ENCODE data around the gene OR10V1. TPM values are rescaled to one million over a fixed set of nuclear protein-coding genes. Genes with fewer than 3 reads are reported as not detected.

Gene OR10V1
- total and polyA plus RNA-seq, 9 of the 15 experiments (the other 6 are each of a cell fraction or from before 2014, with no cell fraction given), result not detected

DNA sequence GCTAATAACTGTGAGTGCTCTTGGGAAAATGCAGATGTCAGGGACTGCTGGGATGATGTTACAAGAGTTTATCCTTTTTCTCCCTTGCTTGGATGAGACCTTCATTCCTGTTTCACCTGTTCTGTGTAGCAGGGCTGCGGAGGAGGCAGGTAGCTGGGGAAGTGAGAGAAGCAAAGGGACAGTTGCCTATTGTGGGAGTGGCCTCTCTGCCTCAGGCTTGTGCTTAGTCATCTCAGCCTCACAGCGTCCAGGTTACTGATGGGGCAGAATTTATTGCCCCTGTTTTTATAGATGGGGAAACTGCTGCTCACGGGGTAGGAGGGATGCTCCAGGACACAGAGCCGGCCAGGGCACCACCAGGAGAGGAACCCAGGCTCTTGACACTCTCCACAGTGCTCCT is 43.2 kb upstream of the OR10V1 start:
- H3K4me3 ChIP-seq, result peak overlapping the region; percentile 94
- peak overlapping the region; percentile 94 for H3K4me2 ChIP-seq (ENCODE audit: insufficient read depth, low read length)
- ATAC-seq, result peak; percentile 76
- peaks cover 3% of the 10 kb centered on the region for H3K9me1 ChIP-seq (ENCODE audit: control insufficient read depth, insufficient read depth, low read length)
- H3K4me1 ChIP-seq (replicated peaks in 1 of 2; ENCODE audit: control insufficient read depth in 2 of 2, insufficient read depth in 2 of 2, low read length in 2 of 2), result peaks cover 19 to 33% of the 10 kb centered on the region in 2 experiments; a peak in 4 of 5 replicates
- H2AFZ ChIP-seq (ENCODE audit: low read depth, low read length), result no peak overlapping the region; the same call in 1 of the 2 replicates
- H4K20me1 ChIP-seq (replicated peaks; ENCODE audit: control insufficient read depth, insufficient read depth, low read length), result peaks cover 14% of the 10 kb centered on the region
- ChIA-PET CTCF (ENCODE audit: low intra/inter-chr PET ratio) (interaction anchor here (0.7 kb wide), 1 partner anchor 46 kb away, joined by 4 read pairs; no protein-coding TSS in a partner anchor), POLR2A (interaction anchor here (0.7 to 4.0 kb wide), 5 partner anchors 13 to 219 kb away, joined by 3 to 23 read pairs (median 5); no protein-coding TSS in a partner anchor)
- H3K36me3 ChIP-seq (ENCODE audit: control insufficient read depth, insufficient read depth, low read length), result peaks cover 33% of the 10 kb centered on the region; the same call in 1 of the 3 replicates
- H3K79me2 ChIP-seq (ENCODE audit: control insufficient read depth, insufficient read depth, low read length), result peaks cover 65% of the 10 kb centered on the region
- peak overlapping the region; percentile 88 for H3K27ac ChIP-seq (ENCODE audit: extremely low read depth, low read depth, low read length)
- TSS peak; percentile 44 for BruUV-seq (replicated peaks)
- intact Hi-C loops (cut with micrococcal nuclease), result loop anchor here (5.0 to 10.0 kb wide), 2 partner anchors 205 to 298 kb away; partner anchors contain the start of gene MS4A3
- H3K9ac ChIP-seq (ENCODE audit: insufficient read depth in 1 of 2, low read depth in 2 of 2, low read length in 2 of 2), result peak overlapping the region; percentile 62 to 84
- in situ Hi-C loops (cut with MboI), result loop anchor here (5.0 kb wide), 1 partner anchor 45 kb away; no protein-coding TSS in a partner anchor
- H3K27me3 ChIP-seq (ENCODE audit: control insufficient read depth in 2 of 2, insufficient read depth in 2 of 2, low read length in 2 of 2), result no peaks in the 10 kb centered on the region
- H3K9me3 ChIP-seq (replicated peaks; ENCODE audit: control insufficient read depth, insufficient read depth, low read depth, low read length), result no peaks in the 10 kb centered on the region
- 3% methylated on average over 3 of the region's 4 CpGs for WGBS (ENCODE audit: insufficient coverage, low coverage, missing lambda C conversion rate)
- FAIRE-seq, result peak; percentile 94
- peak; percentile 62 to 82 (median 64) for DNase-seq (ENCODE audit: extremely low read depth in 1 of 4, low spot score in 3 of 4)
- TF ChIP-seq ZNF232 (CRISPR knock-in tag; IDR thresholded peaks at IDR 0.05) (no peak), TAF1 (IDR thresholded peaks at IDR 0.05; ENCODE audit: control insufficient read depth, extremely low read depth, insufficient read depth, low read length, severe bottlenecking) (no peak), MAFF (IDR thresholded peaks at IDR 0.05; ENCODE audit: low read length) (peak; percentile 80), NFE2 (IDR thresholded peaks at IDR 0.05; ENCODE audit: low read depth) (peak; percentile 96), MAFK (IDR thresholded peaks at IDR 0.05; ENCODE audit: low read length) (peak; percentile 79), DPF2 (IDR thresholded peaks at IDR 0.05) (peak; percentile 33), CTBP1 (IDR thresholded peaks at IDR 0.05; ENCODE audit: borderline replicate concordance) (peak; percentile 87), ZNF316 (IDR thresholded peaks at IDR 0.05) (peak; percentile 96), NR3C1 (CRISPR knock-in tag; IDR thresholded peaks at IDR 0.05) (no peak), MAFG (tag; conservative IDR thresholded peaks at IDR 0.05) (peak; percentile 86), TAF7 (tag; IDR thresholded peaks at IDR 0.05) (no peak), RCOR1 (IDR thresholded peaks at IDR 0.05; ENCODE audit: borderline replicate concordance in 1 of 2, low read depth in 2 of 2, low read length in 2 of 2) (peak in 1 of 2 experiments; percentile 86; a peak in 3 of 4 replicates), MEIS2 (IDR thresholded peaks at IDR 0.05; ENCODE audit: partially characterized antibody) (peak; percentile 88)
- TF ChIP-seq, protein P1, sequence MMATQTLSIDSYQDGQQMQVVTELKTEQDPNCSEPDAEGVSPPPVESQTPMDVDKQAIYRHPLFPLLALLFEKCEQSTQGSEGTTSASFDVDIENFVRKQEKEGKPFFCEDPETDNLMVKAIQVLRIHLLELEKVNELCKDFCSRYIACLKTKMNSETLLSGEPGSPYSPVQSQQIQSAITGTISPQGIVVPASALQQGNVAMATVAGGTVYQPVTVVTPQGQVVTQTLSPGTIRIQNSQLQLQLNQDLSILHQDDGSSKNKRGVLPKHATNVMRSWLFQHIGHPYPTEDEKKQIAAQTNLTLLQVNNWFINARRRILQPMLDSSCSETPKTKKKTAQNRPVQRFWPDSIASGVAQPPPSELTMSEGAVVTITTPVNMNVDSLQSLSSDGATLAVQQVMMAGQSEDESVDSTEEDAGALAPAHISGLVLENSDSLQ (IDR thresholded peaks at IDR 0.05), result peak; percentile 87
- TF ChIP-seq, protein P2, sequence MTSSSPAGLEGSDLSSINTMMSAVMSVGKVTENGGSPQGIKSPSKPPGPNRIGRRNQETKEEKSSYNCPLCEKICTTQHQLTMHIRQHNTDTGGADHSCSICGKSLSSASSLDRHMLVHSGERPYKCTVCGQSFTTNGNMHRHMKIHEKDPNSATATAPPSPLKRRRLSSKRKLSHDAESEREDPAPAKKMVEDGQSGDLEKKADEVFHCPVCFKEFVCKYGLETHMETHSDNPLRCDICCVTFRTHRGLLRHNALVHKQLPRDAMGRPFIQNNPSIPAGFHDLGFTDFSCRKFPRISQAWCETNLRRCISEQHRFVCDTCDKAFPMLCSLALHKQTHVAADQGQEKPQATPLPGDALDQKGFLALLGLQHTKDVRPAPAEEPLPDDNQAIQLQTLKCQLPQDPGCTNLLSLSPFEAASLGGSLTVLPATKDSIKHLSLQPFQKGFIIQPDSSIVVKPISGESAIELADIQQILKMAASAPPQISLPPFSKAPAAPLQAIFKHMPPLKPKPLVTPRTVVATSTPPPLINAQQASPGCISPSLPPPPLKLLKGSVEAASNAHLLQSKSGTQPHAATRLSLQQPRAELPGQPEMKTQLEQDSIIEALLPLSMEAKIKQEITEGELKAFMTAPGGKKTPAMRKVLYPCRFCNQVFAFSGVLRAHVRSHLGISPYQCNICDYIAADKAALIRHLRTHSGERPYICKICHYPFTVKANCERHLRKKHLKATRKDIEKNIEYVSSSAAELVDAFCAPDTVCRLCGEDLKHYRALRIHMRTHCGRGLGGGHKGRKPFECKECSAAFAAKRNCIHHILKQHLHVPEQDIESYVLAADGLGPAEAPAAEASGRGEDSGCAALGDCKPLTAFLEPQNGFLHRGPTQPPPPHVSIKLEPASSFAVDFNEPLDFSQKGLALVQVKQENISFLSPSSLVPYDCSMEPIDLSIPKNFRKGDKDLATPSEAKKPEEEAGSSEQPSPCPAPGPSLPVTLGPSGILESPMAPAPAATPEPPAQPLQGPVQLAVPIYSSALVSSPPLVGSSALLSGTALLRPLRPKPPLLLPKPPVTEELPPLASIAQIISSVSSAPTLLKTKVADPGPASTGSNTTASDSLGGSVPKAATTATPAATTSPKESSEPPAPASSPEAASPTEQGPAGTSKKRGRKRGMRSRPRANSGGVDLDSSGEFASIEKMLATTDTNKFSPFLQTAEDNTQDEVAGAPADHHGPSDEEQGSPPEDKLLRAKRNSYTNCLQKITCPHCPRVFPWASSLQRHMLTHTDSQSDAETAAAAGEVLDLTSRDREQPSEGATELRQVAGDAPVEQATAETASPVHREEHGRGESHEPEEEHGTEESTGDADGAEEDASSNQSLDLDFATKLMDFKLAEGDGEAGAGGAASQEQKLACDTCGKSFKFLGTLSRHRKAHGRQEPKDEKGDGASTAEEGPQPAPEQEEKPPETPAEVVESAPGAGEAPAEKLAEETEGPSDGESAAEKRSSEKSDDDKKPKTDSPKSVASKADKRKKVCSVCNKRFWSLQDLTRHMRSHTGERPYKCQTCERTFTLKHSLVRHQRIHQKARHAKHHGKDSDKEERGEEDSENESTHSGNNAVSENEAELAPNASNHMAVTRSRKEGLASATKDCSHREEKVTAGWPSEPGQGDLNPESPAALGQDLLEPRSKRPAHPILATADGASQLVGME (CRISPR knock-in tag; IDR thresholded peaks at IDR 0.05), result no peak
- TF ChIP-seq, protein P3, sequence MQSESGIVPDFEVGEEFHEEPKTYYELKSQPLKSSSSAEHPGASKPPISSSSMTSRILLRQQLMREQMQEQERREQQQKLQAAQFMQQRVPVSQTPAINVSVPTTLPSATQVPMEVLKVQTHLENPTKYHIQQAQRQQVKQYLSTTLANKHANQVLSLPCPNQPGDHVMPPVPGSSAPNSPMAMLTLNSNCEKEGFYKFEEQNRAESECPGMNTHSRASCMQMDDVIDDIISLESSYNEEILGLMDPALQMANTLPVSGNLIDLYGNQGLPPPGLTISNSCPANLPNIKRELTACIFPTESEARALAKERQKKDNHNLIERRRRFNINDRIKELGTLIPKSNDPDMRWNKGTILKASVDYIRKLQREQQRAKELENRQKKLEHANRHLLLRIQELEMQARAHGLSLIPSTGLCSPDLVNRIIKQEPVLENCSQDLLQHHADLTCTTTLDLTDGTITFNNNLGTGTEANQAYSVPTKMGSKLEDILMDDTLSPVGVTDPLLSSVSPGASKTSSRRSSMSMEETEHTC (IDR thresholded peaks at IDR 0.05), result no peak
